Measurements from ENCODE around the gene GBP2. TPM values are rescaled to one million over a fixed set of nuclear protein-coding genes. Genes with fewer than 3 reads are reported as not detected.
A peak's percentile ranks its signal among the peaks of the same experiment; 100 is the strongest.
"Not testable (repeated sequence)": the region's sequence is repeated elsewhere in the genome, so short reads cannot be mapped to it uniquely, and the experiment has no call there.

The GBP2 gene
- total and polyA plus RNA-seq, 9 of the 15 experiments (the other 6 are each of a cell fraction or from before 2014, with no cell fraction given) = 0.45 to 2.2 (median 0.69) TPM

- H4K20me1 ChIP-seq (replicated peaks; ENCODE audit: control insufficient read depth, insufficient read depth, low read length); H3K4me1 ChIP-seq (replicated peaks in 1 of 2; ENCODE audit: control insufficient read depth in 2 of 2, insufficient read depth in 2 of 2, low read length in 2 of 2); H3K27me3 ChIP-seq (ENCODE audit: control insufficient read depth in 2 of 2, insufficient read depth in 2 of 2, low read length in 2 of 2); H3K9me1 ChIP-seq (ENCODE audit: control insufficient read depth, insufficient read depth, low read length); in situ Hi-C loops (cut with MboI); H3K9me3 ChIP-seq (replicated peaks; ENCODE audit: control insufficient read depth, insufficient read depth, low read depth, low read length); H3K9ac ChIP-seq (ENCODE audit: insufficient read depth in 1 of 2, low read depth in 2 of 2, low read length in 2 of 2); DNase-seq (ENCODE audit: extremely low read depth in 1 of 4, low spot score in 3 of 4); ATAC-seq; FAIRE-seq; H2AFZ ChIP-seq (ENCODE audit: low read depth, low read length); H3K4me3 ChIP-seq; intact Hi-C loops (cut with micrococcal nuclease); H3K79me2 ChIP-seq (ENCODE audit: control insufficient read depth, insufficient read depth, low read length); CTCF ChIA-PET (ENCODE audit: low intra/inter-chr PET ratio); H3K4me2 ChIP-seq (ENCODE audit: insufficient read depth, low read length); H3K36me3 ChIP-seq (ENCODE audit: control insufficient read depth, insufficient read depth, low read length): not testable (repeated sequence)
- WGBS (ENCODE audit: insufficient coverage, low coverage, missing lambda C conversion rate) = 55% methylated on average over 23 of the region's 23 CpGs
- BruUV-seq (replicated peaks) = TSS peak; percentile 74
- H3K27ac ChIP-seq (ENCODE audit: extremely low read depth, low read depth, low read length) = peak overlapping the region; percentile 58; the same call in 1 of the 3 replicates
- POLR2A ChIA-PET = interaction anchor here (1.1 kb wide), 1 partner anchor 16 kb away, joined by 4 read pairs; no protein-coding TSS in a partner anchor
- peak; percentile 26 for TF ChIP-seq NFYB (IDR thresholded peaks at IDR 0.05; ENCODE audit: extremely low read depth, insufficient read length)
These were observed 970 bp upstream of the GBP2 start for GRCh38 chr1:89126602-89127565.

GRCh38 chr1:89125240-89125912 is 538 bp downstream of the GBP2 start:
- peak overlapping the region; percentile 65 for H2AFZ ChIP-seq (ENCODE audit: low read depth, low read length)
- DNase-seq (ENCODE audit: extremely low read depth in 1 of 4, low spot score in 3 of 4) (peak in 2 of 4 experiments; percentile 7 to 27), ATAC-seq (peak; percentile 61), FAIRE-seq (no peak)
- in situ Hi-C loops (cut with MboI) (no loop called here), intact Hi-C loops (cut with micrococcal nuclease) (no loop called here)
- H3K4me3 ChIP-seq = no peak overlapping the region
- H3K9me3 ChIP-seq (replicated peaks; ENCODE audit: control insufficient read depth, insufficient read depth, low read depth, low read length) = no peaks in the 10 kb centered on the region
- peak overlapping the region; percentile 58; the same call in 2 of the 3 replicates for H3K27ac ChIP-seq (ENCODE audit: extremely low read depth, low read depth, low read length)
- no peaks in the 10 kb centered on the region for H3K79me2 ChIP-seq (ENCODE audit: control insufficient read depth, insufficient read depth, low read length)
- CTCF ChIA-PET (ENCODE audit: low intra/inter-chr PET ratio) = no interaction called here
- H3K27me3 ChIP-seq (ENCODE audit: control insufficient read depth in 2 of 2, insufficient read depth in 2 of 2, low read length in 2 of 2) = no peaks in the 10 kb centered on the region
- peak overlapping the region; percentile 44 for H3K4me2 ChIP-seq (ENCODE audit: insufficient read depth, low read length)
- 7% methylated on average over 3 of the region's 3 CpGs for WGBS (ENCODE audit: insufficient coverage, low coverage, missing lambda C conversion rate)
- H4K20me1 ChIP-seq (replicated peaks; ENCODE audit: control insufficient read depth, insufficient read depth, low read length) = no peaks in the 10 kb centered on the region
- H3K36me3 ChIP-seq (ENCODE audit: control insufficient read depth, insufficient read depth, low read length) = no peaks in the 10 kb centered on the region
- BruUV-seq (replicated peaks) = no TSS peak
- H3K9me1 ChIP-seq (ENCODE audit: control insufficient read depth, insufficient read depth, low read length) = no peaks in the 10 kb centered on the region
- POLR2A ChIA-PET = interaction anchor here (0.6 kb wide), 1 partner anchor 22 kb away, joined by 3 read pairs; no protein-coding TSS in a partner anchor
- H3K4me1 ChIP-seq (replicated peaks in 1 of 2; ENCODE audit: control insufficient read depth in 2 of 2, insufficient read depth in 2 of 2, low read length in 2 of 2) = peaks cover 7 to 8% of the 10 kb centered on the region in 2 experiments; a peak in 3 of 5 replicates
- 0 out of 4 replicates have a peak overlapping the region, but pooled peaks of 1 of the 2 experiments have one; percentile 6 for H3K9ac ChIP-seq (ENCODE audit: insufficient read depth in 1 of 2, low read depth in 2 of 2, low read length in 2 of 2)
- TF ChIP-seq FOXJ2 (tag; IDR thresholded peaks at IDR 0.05) (0 out of 2 replicates have a peak, but pooled peaks have one; percentile 61), NKRF (IDR thresholded peaks at IDR 0.05; ENCODE audit: borderline replicate concordance) (no peak), RBM17 (IDR thresholded peaks at IDR 0.05; ENCODE audit: borderline replicate concordance, low read depth, low read length) (no peak), TARDBP (IDR thresholded peaks at IDR 0.05) (no peak), SNRNP70 (optimal IDR thresholded peaks at IDR 0.05; ENCODE audit: low read depth, low read length) (no peak), NFIX (CRISPR knock-in tag; IDR thresholded peaks at IDR 0.05; ENCODE audit: low read depth) (no peak), CHCHD3 (CRISPR knock-in tag; IDR thresholded peaks at IDR 0.05) (no peak), PTBP1 (IDR thresholded peaks at IDR 0.05; ENCODE audit: low read depth, low read length) (no peak), TEAD4 (IDR thresholded peaks at IDR 0.05; ENCODE audit: low read length) (peak; percentile 48; the same call in 1 of the 2 replicates), TEAD4 (CRISPR knock-in tag; IDR thresholded peaks at IDR 0.05; ENCODE audit: borderline replicate concordance) (no peak), HIVEP1 (CRISPR knock-in tag; IDR thresholded peaks at IDR 0.05) (no peak)

Data from K562 (cell line).